HG02943 (cell line): Measurements from ENCODE around the gene C1orf122.
A peak's percentile ranks its signal among the peaks of the same experiment; 100 is the strongest.

ENCODE experiments used
- ATAC-seq: cut with Tn5 transposase; IDR thresholded peaks from one replicate; pipeline ENCODE4 v1.9.1; 2021; ENCODE audit warnings: mild to moderate bottlenecking, low read depth, moderate library complexity; ENCODE audit not compliant: unreplicated experiment

The C1orf122 gene

DNA sequence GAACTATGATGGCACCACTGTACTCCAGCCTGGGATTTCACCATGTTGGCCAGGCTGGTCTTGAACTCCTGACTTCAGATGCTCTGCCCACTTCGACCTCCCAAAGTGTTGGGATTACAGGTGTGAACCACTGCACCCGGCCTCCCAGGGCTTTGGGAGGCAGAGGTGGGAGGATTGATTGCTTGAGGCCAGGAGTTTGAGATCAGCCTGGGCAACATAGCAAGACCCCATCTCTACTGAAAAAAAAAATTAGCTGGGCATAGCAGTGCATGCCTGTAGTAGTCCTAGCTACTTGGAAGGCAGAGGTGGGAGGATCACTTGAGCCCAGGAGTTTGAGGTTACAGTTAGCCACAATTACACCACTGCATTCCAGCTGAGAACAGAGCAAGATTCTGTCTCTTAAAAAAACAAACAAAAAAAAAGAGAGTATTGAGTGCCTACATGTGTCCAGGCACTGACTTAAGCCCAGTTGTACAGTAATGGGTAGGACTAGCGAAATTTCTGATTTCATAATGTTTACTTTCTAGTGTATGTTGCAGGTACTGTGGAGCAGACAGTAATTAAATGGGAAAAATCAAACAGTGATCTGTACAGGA, 9.7 kb upstream of the C1orf122 start:
- ATAC-seq, result no peak

DNA sequence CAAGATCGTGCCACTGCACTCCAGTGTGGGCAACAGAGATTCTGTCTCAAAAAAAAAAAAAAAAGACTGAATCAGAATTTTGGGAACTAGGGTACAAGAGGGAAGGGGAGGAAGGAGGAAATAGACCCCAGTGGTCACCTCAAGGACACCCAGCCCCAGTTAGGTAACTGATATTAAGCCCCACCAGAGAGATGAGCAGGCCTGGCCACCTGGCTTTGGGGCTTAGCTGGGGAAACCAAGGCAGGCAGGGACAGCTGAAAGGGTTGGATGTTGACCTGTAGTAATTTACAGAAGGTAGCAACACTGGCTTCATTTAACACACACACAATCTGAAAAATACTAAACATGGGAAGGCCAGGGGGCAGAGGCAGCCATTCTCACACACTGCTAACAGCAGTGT, 5.2 kb upstream of the C1orf122 start:
- ATAC-seq, result no peak

DNA sequence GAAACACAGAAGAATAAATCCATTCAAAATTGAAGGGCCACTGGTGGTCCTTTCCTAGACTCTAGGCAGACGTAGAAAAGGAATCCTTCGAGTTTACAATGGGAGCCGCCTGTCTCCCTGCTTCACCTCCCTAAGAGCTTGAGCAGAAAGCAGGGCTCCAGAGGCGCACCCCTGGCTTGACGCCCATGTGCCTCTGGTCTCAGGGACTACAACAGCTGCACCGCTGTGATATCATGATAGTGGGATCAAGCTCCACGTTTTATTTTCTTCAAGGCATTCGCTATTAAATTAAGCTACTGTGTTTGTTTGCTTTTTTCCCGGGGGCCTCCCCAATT, 403 bp upstream of the C1orf122 start:
- ATAC-seq, result no peak

DNA sequence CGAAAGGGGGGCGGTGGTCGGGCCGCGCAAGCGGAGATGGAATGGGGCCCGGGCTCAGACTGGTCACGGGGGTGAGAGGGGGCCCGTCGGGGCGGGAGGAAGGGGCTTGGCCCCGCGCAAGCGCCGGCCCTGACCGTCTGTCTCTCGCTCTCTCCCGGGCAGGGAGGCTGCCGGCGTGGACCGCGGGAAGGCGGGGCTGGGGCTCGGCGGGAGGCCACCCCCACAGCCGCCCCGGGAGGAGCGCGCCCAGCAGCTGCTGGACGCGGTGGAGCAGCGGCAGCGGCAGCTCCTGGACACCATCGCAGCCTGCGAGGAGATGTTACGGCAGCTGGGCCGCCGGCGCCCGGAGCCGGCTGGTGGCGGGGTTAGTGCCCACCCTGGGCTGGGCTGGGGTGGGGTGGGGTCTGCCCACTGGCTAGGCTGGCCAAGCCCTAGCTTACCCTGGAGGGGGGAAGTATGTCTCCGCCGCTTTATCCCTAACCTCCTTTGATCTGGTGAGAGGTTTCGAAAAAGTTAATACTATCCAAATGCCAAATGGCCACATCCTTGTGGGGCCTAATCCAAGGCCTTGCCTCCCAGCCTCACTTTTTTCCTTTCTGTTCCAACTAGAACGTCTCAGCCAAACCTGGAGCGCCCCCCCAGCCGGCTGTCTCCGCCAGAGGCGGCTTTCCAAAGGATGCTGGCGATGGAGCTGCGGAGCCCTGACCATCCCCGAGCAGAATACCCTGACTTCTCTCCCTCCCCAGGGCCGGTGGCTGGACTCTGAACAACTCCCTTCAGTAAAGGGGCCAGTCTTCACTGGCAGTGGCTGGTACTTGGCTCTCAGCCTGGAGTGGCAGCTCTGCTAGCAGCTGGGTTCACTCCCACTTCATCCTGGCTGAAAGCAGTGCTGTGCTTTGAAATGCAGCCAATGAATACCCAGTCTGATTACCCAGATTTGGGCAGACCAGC, 1.1 kb downstream of the C1orf122 start:
- peak; percentile 21 for ATAC-seq

DNA sequence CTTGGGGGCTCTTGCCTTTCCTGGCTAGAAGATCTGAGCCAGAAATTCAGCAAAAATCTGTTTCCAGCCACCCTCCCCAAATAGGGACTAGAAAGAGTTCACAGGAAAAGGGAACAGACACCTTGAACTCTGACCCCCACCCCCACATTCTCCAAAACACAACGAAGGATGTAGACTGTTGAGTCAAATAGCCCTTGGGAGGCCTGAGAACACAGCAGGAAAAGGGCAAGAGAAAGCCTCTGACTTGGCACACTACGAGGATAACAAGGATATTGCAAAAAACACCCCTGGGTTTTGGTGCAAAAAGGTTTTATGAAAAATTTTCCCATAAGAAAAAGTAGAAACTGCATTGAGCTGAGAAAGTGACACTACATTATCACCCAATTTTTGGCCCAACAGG, 2.4 kb downstream of the C1orf122 start:
- ATAC-seq, result no peak

DNA sequence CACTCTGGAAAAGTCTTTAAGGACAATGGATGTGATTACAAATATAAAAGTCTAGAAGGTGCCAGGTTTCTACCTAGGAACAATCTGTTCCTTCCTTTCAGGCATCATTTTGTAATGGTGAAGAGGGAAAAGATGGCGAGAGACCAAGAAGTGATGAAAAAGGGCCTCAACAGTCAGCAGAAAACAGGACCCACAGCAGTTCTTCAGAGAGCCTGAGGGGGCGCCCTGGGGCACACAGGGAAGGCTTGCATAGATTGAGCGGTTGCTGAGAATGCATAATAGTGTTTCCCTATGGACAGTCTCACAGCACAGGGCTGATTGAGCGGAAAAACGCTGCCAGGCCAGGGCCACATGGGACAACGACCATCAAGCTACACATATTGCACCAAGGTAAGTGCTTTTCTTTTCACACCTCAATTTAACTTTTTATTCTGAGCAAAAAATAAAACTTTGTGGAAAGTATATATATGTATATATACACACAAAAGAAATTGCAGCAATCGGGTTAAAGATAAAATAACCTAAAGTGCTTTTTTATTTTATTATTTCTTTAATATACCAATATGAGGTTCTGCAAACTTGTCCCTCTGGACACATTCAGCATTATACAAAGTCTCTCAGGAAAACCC, 3.6 kb downstream of the C1orf122 start:
- ATAC-seq, result no peak

DNA sequence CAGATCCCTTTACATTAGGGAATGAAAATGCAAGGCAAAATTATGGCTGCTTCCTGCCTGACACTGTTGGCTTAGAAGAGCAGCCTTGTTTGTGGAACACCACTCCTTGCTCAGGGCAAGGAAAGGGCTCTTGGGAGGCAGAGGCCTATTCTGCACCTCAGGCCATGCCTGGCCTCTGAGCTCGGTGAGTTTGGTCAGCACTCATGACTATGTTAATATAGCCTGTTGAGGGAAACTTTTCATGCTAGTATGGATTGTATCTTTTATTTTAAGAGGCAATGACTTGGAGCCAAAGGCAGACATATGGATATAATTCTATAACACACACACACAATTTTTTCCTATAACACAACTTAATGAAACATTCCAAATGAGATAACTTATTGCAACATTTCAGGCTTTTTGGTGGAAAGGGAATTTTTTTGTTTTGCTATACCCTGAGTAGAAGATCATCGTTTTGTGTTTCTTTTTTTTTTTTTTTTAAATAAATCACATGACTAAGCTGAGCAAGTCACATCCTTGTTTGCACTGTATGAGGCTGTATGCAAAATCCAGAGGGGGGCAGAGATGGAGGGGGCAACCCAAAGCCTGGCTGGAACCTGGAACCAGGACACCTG, 6.0 kb downstream of the C1orf122 start:
- no peak for ATAC-seq

DNA sequence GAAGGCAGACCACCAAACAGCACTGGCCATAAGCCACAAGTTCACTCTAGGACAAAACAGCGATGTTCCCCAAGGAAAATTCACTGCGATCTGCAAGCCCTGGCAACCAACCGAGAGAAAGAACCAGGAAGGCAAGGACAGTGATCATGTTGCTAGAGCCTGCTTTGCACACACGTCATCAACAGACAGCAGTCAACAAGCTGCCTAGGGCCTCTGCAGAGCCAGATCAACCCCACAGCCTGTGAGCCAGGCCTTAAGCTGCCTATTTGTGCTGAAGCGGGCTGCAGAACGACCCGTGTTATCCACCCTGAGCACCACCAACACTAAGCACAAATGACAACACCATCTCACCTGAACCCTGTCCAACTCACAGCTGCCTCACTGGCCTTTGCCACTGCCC, 6.7 kb downstream of the C1orf122 start:
- no peak for ATAC-seq

DNA sequence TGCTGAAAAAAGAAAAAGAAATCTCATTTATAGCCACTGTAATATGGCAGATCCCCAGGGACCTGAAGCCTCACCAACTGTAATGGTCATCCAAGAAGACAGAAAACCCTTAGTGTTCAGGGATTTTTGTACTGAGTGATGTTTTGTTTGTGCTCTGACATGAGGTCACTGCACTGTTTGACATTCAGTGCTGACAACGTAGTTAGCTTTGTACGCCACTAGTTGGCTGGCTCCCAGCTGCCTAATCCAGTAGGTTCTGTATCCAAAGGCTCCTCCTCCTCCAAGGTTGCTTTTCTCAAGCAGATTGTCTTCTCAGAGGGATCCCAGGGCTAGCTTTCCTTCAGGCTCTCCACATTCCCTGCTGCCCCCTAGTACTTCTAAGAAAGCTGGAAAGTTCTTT, 9.9 kb downstream of the C1orf122 start:
- no peak for ATAC-seq

DNA sequence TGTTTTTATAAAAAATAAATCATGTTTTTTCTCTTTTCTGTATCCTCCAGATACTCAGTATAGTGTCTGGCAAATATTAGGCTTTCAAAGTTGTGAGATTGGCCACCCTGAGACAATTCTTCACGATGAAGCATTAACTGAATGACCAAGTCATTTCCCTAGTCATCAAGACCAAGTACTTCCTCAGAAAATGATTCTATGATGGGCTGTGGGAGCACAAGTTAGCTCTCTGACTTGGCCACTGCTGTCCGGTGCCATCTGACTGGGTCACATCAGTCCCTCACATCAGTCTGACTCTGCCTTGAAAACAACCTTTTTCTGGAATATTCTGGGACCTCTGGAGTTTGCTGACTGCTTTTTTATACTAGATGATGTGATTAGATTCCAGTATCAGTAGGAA, 13.9 kb downstream of the C1orf122 start:
- ATAC-seq, result no peak

DNA sequence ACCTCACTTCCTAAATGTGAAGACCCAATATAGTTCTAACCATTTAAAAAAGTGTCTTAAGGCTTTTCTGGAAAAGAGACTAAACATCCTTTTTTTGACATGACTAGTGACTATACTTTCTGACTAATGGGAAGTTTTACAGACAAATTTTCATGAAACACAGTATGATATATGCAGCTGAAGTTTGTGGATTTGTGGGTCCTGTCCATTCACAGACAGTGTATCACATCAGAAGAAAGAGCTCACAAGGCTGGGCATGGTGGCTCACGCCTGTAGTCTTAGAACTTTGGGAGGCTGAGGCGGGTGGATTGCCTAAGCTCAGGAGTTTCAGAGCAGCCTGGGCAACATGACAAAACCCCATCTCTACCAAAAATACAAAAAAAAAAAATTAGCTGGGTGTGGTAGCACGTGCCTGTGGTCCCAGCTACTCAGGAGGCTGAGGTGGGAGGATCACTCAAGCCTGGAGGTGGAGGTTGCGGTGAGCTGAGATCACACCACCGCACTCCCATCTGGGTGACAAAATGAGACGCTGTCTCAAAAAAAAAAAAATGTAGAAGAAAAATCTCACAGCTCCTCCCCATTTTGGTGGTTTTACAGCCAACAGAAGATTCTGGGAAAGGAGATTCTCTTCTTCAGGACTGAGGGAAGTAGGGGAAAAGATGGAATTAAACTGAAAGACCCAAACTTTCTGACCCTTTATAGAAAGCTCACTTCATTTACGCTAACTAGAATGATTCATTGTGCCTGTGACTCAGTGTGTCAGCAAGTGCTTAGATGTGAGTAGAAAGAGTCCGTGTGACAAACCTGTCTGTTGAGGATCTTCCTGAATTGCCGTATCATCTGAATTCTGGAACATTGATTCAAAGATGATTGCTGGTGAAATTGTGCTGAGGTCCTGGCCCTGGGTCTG, 15.6 kb downstream of the C1orf122 start:
- ATAC-seq, result no peak

DNA sequence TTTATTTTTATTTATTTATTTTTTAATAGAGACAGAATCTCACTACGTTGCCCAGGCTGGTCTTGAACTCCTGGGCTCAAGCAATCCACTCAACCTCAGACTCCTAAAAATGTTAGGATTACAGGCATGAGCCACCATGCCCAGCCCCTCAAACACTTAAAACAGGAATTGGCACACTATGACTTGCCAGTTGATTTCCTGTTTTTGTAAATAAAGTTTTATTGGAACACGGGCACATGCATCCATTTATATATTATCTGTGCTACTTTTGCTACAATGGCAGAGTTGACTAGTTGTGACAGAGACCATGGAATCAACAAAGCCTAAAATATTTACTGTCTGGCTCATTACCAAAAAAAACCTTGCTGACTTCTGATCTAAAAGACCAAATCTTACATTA, 16.4 kb downstream of the C1orf122 start:
- no peak for ATAC-seq

DNA sequence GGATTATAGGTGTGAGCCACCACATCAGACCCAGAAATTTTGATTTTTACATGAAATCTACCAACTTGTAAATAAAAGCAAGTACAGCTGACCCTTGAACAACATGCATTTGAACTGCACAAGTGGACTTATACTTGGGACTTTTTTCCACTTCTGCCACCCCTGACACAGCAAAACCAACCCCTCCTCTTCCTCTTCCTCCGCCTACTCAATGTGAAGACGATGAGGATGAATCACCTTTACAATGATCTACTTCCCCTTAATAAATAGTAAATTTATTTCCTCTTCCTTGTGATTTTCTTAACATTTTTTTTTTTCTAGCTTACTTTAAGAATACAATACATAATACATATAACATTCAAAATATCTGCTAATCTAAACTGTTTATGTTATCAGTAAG, 17.9 kb downstream of the C1orf122 start:
- ATAC-seq, result no peak

DNA sequence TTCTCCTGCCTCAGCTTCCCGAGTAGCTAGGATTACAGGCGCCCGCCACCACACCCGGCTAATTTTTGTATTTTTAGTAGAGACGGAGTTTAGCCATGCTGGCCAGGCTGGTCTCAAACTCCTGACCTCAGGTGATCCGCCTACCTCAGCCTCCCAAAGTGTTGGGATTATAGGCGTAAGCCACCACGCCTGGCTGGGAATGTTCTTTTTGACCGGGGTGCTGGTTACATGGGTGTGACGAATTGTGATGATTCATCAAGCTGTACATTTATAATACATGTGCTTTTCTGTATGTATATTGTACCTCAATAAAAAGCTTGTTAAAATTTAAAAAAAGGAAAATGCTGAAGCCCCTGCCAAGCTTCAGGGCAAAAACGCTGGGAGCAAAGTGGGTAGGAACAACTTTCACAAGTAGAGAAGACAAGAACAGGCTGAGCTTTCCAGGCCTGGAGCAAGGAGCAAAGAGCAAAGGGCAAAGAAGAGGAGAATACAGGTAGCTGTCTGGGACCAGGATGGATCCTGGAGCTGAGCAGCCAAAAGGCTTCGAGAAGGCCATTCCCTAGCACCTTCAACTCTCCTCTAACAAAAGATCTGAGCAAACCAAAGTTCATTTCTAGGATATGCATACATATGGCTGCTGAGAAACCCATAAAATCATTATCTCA, 21.0 kb downstream of the C1orf122 start:
- ATAC-seq, result no peak

DNA sequence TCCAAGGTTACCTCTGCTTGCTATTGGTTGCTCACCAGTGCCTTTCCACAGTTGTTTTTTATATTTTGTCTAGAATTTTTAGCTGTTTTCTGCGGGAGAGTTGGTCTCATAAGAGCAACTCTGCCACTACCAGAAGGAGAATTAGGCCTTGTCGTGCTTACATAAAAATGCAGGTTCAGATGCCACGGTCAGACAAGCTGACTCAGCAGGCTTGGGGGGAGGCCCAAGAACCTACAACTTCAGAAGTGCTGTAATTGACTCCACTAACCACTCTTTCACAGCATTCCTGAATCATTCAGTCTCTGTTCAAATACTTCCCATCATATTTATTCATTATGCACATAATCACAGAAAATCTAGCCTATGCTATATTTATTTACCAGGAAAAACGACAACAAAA, 23.5 kb downstream of the C1orf122 start:
- no peak for ATAC-seq

DNA sequence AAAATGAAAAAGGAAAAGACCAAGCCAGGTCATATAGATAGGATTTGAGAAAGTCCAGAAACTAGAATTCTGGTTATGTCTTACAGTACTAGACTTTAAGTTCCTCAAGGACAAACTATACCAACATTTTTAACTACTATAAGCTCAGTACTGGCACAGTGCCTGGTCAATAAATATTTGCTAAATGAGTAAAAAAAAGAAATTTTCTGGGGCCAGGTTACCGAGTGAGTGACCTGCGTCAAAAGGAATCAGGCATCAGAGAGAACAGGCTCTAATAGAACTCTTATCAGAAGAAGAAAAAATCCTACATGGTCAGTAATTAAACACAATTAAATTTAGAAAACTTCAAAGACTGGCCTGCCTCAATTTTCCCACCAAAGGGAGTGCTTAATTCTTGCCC, 24.2 kb downstream of the C1orf122 start:
- ATAC-seq, result no peak

DNA sequence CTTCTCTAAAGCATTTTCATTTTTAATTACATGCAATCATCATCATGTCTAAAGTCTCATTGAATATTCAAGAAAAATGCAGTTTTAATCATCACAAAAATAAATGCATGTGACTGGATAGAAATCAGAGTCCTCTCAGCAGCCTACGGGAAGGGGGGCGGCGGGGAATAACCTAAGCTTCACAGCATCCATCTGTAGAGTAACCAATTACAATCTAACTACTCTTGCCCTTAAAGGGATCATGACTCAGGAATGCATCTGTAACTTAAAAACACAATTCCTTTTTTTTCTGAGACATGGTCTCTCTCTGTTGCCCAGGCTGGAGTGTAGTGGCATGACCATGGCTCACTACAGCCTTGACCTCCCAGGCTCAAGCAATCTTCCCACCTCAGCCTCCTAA, 29.2 kb downstream of the C1orf122 start:
- no peak for ATAC-seq

DNA sequence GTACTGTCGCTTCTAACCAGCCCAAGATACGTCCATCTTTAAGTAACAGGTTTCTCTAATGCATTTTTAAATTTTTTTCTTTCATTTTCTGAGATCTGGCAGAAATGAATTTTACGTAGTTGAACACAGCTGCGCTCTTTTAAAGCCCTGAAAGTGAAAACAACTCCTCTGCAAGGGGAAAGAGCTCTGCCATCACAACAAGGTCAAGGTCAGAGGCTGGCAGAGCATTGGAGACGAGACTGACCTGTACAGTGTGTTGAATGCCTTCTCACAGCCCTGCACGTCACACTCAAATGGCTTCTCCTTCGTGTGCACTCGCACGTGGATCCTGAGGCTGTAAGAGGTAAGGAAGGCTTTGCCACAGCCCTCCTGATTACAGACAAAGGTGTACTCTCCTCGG, 32.1 kb downstream of the C1orf122 start:
- ATAC-seq, result no peak

DNA sequence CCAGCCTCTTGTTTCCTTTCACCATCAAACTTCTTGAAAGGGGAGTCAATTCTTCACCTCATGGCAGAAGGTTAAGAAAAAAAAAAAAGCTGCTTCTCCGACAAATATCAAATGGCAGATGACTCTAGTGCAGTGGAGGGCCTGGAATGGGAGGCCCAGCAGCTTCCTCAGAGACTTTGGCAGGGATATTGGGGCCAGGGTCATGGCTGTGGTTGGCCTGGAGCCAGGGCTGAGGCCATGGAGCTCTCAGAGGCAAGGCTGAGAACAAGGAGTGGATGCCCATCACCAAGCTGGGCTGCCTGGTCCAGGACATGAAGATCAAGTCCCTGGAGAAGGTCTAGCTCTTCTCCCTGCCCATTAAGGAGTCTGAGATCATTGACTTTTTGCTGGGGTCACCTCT, 33.1 kb downstream of the C1orf122 start:
- ATAC-seq, result no peak

DNA sequence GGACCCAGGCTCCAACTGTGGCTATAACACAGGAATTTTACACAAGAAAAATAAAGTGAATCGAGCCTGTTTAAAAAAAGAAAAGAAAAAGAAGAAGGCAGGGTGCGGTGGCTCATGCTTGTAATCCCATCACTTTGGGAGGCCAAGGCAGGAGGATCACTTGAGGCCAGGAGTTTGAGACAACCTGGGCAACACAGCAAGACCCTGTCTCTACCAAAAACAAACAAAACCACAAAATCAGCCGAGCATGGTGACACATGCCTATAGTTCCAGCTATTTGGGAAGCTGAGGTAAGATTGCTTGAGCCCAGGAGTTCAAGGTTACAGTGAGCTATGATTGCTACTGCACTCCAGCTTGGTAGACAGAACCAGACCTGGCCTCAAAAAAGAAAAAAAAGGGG, 34.1 kb downstream of the C1orf122 start:
- no peak for ATAC-seq
